Liver (tissue), 3 donors: ENCODE measurements around the gene ECI2.

Experiments
- GABPA ChIP-seq, 2 donors: IDR thresholded peaks in 1 of 2; conservative IDR thresholded peaks in 1 of 2; 2 replicates each; pipeline ENCODE4 v1.6.1; 2016; ENCODE audit warnings: antibody characterized with exemption in 2 of 2, mild to moderate bottlenecking in 1 of 2, moderate library complexity in 1 of 2
- HNF4G ChIP-seq: IDR thresholded peaks from 2 replicates; pipeline ENCODE4 v1.6.1; 2016; ENCODE audit warnings: antibody characterized with exemption
- JUND ChIP-seq, 2 donors: IDR thresholded peaks; 2 replicates each; pipeline ENCODE4 v1.6.1; 2016; ENCODE audit warnings: antibody characterized with exemption in 2 of 2
- RXRA ChIP-seq, 2 donors: IDR thresholded peaks; 2 replicates each; pipeline ENCODE4 v1.6.1; 2017 to 2018; ENCODE audit warnings: antibody characterized with exemption in 2 of 2, mild to moderate bottlenecking in 1 of 2
- TAF1 ChIP-seq: conservative IDR thresholded peaks from 2 replicates; pipeline ENCODE4 v1.6.1; 2016; ENCODE audit warnings: antibody characterized with exemption, mild to moderate bottlenecking
- YY1 ChIP-seq: IDR thresholded peaks from 2 replicates; pipeline ENCODE4 v1.6.1; 2016; ENCODE audit warnings: antibody characterized with exemption, mild to moderate bottlenecking
- TF ChIP-seq, protein P1 (sequence below): fragments of 150-350 bp; IDR thresholded peaks from 2 replicates; pipeline ENCODE4 v1.5.1; 2017; ENCODE audit warnings: improper control_type of control experiment, low read depth, low read length; ENCODE audit not compliant: missing input control
- TF ChIP-seq, protein P2 (sequence below): IDR thresholded peaks from 2 replicates; pipeline ENCODE4 v1.6.1; 2016; ENCODE audit warnings: antibody characterized with exemption
- TF ChIP-seq, protein P3 (sequence below): IDR thresholded peaks from 2 replicates; pipeline ENCODE4 v1.6.1; 2016; ENCODE audit warnings: antibody characterized with exemption
- TF ChIP-seq, protein P4 (sequence below): IDR thresholded peaks from 2 replicates; pipeline ENCODE4 v1.6.1; 2016; ENCODE audit warnings: antibody characterized with exemption, mild to moderate bottlenecking
- donor health status: healthy.
- donor health status: healthy.

DNA sequence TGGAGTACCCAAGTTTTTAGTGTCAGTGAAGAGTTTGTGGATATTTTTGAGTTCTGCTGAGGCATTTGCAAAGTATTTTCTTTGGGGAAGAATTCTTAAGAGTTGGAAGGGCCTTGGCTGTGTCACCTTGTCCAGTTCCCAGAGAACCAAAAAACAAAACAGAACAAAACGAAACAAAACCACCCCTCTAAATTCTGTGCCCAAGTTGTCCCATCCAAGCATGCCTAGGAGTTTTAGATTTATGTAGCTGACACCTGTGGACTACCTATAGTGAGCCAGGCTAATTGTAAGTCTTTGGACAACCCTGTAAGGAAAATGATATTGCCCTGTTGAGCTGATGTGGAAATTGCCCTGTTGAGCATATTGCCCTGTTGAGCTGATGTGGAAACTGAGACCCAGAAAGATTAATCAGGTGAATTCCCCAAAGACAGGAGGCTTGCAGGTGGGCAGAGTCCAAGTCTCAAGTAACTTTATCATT, 1.0 kb upstream of the ECI2 start:
- TF ChIP-seq JUND (IDR thresholded peaks at IDR 0.05) (no peak), YY1 (no peak), GABPA (IDR thresholded peaks at IDR 0.05 in 1 of 2, conservative IDR thresholded peaks at IDR 0.05 in 1 of 2) (no peak), HNF4G (no peak), TAF1 (no peak), RXRA (IDR thresholded peaks at IDR 0.05) (no peak)
- TF ChIP-seq, protein P1, sequence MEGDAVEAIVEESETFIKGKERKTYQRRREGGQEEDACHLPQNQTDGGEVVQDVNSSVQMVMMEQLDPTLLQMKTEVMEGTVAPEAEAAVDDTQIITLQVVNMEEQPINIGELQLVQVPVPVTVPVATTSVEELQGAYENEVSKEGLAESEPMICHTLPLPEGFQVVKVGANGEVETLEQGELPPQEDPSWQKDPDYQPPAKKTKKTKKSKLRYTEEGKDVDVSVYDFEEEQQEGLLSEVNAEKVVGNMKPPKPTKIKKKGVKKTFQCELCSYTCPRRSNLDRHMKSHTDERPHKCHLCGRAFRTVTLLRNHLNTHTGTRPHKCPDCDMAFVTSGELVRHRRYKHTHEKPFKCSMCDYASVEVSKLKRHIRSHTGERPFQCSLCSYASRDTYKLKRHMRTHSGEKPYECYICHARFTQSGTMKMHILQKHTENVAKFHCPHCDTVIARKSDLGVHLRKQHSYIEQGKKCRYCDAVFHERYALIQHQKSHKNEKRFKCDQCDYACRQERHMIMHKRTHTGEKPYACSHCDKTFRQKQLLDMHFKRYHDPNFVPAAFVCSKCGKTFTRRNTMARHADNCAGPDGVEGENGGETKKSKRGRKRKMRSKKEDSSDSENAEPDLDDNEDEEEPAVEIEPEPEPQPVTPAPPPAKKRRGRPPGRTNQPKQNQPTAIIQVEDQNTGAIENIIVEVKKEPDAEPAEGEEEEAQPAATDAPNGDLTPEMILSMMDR, result no peak
- TF ChIP-seq, protein P2, sequence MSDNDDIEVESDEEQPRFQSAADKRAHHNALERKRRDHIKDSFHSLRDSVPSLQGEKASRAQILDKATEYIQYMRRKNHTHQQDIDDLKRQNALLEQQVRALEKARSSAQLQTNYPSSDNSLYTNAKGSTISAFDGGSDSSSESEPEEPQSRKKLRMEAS, result no peak
- TF ChIP-seq, protein P3, sequence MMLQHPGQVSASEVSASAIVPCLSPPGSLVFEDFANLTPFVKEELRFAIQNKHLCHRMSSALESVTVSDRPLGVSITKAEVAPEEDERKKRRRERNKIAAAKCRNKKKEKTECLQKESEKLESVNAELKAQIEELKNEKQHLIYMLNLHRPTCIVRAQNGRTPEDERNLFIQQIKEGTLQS, result no peak
- TF ChIP-seq, protein P4, sequence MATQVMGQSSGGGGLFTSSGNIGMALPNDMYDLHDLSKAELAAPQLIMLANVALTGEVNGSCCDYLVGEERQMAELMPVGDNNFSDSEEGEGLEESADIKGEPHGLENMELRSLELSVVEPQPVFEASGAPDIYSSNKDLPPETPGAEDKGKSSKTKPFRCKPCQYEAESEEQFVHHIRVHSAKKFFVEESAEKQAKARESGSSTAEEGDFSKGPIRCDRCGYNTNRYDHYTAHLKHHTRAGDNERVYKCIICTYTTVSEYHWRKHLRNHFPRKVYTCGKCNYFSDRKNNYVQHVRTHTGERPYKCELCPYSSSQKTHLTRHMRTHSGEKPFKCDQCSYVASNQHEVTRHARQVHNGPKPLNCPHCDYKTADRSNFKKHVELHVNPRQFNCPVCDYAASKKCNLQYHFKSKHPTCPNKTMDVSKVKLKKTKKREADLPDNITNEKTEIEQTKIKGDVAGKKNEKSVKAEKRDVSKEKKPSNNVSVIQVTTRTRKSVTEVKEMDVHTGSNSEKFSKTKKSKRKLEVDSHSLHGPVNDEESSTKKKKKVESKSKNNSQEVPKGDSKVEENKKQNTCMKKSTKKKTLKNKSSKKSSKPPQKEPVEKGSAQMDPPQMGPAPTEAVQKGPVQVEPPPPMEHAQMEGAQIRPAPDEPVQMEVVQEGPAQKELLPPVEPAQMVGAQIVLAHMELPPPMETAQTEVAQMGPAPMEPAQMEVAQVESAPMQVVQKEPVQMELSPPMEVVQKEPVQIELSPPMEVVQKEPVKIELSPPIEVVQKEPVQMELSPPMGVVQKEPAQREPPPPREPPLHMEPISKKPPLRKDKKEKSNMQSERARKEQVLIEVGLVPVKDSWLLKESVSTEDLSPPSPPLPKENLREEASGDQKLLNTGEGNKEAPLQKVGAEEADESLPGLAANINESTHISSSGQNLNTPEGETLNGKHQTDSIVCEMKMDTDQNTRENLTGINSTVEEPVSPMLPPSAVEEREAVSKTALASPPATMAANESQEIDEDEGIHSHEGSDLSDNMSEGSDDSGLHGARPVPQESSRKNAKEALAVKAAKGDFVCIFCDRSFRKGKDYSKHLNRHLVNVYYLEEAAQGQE, result no peak
